Right lobe of liver (tissue), 4 donors: ENCODE data around the gene C16orf89.
"Not testable (repeated sequence)": the region's sequence is repeated elsewhere in the genome, so short reads cannot be mapped to it uniquely, and the experiment has no call there.

ENCODE experiments used
- POLR2A ChIP-seq: fragments of 450-650 bp; IDR thresholded peaks from one replicate; pipeline ENCODE4 v1.6.1; 2017; ENCODE audit warnings: antibody characterized with exemption, mild to moderate bottlenecking
- TF ChIP-seq, protein P1 (sequence below), 4 donors: fragments of 200-600 bp in 3 of 4; fragments of 450-650 bp in 1 of 4; IDR thresholded peaks; one replicate each; pipeline versions ENCODE4 v1.5.1 to v1.8.0; 2016 to 2022; ENCODE audit warnings: antibody characterized with exemption in 4 of 4, mild to moderate bottlenecking in 2 of 4
- donor health status: DM: no; HTN: no; CAD: no.
- donor health status: DM: no; HTN: no; CAD: no.
- donor health status: DM: no; HTN: yes; CAD: no.

GRCh38 chr16:5083646-5084045, 17.9 kb upstream of the C16orf89 start:
- TF ChIP-seq, protein P1, sequence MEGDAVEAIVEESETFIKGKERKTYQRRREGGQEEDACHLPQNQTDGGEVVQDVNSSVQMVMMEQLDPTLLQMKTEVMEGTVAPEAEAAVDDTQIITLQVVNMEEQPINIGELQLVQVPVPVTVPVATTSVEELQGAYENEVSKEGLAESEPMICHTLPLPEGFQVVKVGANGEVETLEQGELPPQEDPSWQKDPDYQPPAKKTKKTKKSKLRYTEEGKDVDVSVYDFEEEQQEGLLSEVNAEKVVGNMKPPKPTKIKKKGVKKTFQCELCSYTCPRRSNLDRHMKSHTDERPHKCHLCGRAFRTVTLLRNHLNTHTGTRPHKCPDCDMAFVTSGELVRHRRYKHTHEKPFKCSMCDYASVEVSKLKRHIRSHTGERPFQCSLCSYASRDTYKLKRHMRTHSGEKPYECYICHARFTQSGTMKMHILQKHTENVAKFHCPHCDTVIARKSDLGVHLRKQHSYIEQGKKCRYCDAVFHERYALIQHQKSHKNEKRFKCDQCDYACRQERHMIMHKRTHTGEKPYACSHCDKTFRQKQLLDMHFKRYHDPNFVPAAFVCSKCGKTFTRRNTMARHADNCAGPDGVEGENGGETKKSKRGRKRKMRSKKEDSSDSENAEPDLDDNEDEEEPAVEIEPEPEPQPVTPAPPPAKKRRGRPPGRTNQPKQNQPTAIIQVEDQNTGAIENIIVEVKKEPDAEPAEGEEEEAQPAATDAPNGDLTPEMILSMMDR (IDR thresholded peaks at IDR 0.05) = not testable (repeated sequence)
- not testable (repeated sequence) for TF ChIP-seq POLR2A
